HG02938 (cell line): ENCODE measurements around the gene MTA1.

Experiments
- ATAC-seq: cut with Tn5 transposase; IDR thresholded peaks from one replicate; pipeline ENCODE4 v1.9.1; 2021; ENCODE audit warnings: mild to moderate bottlenecking, moderate library complexity; ENCODE audit not compliant: unreplicated experiment

The MTA1 gene

DNA sequence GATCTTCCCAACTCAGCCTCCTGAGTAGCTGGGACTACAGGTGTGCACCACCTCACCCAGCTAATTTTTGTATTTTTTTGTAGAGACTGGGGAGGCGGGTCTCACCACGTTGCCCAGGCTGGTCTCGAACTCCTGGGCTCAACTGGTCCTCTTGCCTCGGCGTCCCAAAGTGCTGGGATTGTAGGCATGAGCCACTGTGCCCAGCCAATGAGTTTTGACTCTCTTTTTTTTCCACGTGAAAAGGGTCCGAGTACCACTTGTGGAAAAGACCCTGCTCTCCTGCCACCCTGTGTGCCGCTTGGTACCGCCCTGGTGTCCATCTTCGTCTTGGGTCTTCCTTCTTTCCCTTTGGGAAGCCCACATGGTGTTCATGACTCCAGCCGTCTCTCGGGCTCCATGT lies 89.0 kb downstream of the MTA1 start:
- ATAC-seq = no peak

DNA sequence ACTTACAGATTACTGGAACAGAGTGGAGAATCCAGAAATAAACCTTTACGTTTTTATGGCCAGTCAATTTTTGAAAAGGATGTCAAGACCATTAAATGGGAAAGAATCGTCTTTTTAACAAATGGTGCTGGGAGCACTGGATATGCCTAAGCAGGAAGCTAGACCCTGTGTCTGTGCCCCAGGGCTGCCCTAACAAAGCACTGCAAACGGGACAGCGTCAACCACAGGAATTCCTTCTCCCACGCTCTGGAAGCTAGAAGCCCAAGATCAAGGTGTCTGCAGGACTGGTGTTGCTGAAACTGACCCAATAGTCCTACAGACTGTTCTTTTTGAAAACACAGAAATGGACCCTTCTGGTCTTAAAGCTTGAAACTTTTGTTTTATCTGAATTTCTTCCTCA lies 97.5 kb downstream of the MTA1 start:
- no peak for ATAC-seq

DNA sequence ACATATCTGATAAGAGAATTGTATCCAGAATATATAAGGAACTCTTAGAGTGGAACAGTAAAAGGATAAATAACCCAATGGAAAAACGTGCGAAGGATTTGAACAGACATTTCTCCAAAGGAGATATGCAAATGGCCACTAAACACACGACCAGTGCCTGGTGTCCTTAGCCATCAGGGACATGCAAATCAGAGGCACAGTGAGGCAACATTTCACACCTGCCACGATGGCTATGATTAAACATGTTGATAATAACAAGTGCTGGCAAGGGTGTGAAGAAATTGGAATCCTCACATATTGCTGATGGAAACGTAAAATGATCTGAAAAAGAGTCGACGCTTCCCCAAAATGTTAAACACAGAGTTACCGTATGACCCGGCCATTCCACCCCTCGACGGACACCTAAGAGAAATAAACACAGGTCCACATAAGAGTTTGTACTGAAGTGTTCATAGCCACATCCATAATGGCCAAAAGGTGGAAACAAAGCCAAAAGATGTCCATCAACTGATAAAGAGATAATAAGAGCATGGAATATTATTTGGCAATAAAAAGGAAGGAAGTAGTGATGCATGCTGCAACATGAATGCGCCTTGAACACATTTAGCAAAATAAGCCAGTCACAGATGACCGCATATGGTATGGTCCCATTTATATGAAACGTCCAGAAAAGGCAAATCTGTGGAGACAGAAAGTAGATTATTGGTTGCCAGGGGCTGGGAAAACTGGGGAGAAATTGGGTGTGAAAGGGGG lies 100.5 kb downstream of the MTA1 start:
- no peak for ATAC-seq
